ENCODE data around the gene TUBB4A.
A peak's percentile ranks its signal among the peaks of the same experiment; 100 is the strongest.

TUBB4A gene

GRCh38 chr19:6495947-6496346 lies 6.2 kb downstream of the TUBB4A start (continued):
- TF ChIP-seq ZNF8 (CRISPR knock-in tag; IDR thresholded peaks at IDR 0.05) (no peak), ZFP3 (CRISPR knock-in tag; IDR thresholded peaks at IDR 0.05) (no peak), PPARA (CRISPR knock-in tag; IDR thresholded peaks at IDR 0.05; ENCODE audit: borderline replicate concordance) (no peak), TCF4 (CRISPR knock-in tag; IDR thresholded peaks at IDR 0.05; ENCODE audit: borderline replicate concordance) (no peak), RARB (CRISPR knock-in tag; IDR thresholded peaks at IDR 0.05) (no peak), ZNF70 (CRISPR knock-in tag; IDR thresholded peaks at IDR 0.05) (no peak)
- TF ChIP-seq, protein P1, sequence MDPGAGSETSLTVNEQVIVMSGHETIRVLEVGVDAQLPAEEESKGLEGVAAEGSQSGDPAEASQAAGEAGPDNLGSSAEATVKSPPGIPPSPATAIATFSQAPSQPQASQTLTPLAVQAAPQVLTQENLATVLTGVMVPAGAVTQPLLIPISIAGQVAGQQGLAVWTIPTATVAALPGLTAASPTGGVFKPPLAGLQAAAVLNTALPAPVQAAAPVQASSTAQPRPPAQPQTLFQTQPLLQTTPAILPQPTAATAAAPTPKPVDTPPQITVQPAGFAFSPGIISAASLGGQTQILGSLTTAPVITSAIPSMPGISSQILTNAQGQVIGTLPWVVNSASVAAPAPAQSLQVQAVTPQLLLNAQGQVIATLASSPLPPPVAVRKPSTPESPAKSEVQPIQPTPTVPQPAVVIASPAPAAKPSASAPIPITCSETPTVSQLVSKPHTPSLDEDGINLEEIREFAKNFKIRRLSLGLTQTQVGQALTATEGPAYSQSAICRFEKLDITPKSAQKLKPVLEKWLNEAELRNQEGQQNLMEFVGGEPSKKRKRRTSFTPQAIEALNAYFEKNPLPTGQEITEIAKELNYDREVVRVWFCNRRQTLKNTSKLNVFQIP (CRISPR knock-in tag; IDR thresholded peaks at IDR 0.05; ENCODE audit: borderline replicate concordance, low read depth), result no peak

DNA sequence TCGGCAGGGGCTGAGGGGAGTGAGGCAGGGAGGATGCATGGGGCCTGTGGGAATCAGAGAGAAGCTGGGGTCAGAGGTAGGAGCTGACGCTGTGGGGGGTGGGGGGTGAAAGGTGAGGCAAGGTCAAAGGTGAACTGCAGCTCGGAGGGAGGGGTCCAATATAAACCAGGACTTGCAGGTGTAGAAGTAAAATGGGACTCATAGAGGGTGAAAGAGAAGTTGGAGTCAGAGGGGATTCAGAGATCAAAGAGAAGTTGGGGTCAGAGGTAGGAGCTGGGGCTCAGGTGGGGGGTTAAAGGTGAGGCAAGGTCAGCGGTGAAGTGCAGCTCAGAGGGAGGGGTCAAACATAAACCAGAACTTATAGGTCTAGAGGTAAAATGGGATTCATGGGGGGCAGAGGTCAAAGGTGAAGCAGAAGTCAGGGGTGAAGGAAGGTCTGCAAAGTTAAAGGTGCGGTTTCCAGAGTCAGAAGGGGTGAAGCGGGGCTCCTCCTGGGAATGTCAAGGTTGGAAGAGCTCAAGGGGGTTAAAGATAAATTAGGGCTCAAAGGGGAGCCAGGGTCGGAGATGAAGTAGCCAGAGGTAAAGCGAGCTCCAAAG lies 7.6 kb downstream of the TUBB4A start:
- TF ChIP-seq PATZ1 (CRISPR knock-in tag; IDR thresholded peaks at IDR 0.05; ENCODE audit: borderline replicate concordance) (no peak), TOX (CRISPR knock-in tag; IDR thresholded peaks at IDR 0.05; ENCODE audit: borderline replicate concordance) (no peak), ZNF70 (CRISPR knock-in tag; IDR thresholded peaks at IDR 0.05) (no peak), SNAI2 (CRISPR knock-in tag; IDR thresholded peaks at IDR 0.05) (no peak), RARB (CRISPR knock-in tag; IDR thresholded peaks at IDR 0.05) (no peak), CSDC2 (CRISPR knock-in tag; IDR thresholded peaks at IDR 0.05) (no peak), TSHZ2 (CRISPR knock-in tag; IDR thresholded peaks at IDR 0.05) (no peak), ISL1 (CRISPR knock-in tag; IDR thresholded peaks at IDR 0.05) (no peak), ZFP3 (CRISPR knock-in tag; IDR thresholded peaks at IDR 0.05) (no peak), BACH2 (CRISPR knock-in tag; IDR thresholded peaks at IDR 0.05; ENCODE audit: borderline replicate concordance) (no peak), ARNTL (CRISPR knock-in tag; IDR thresholded peaks at IDR 0.05; ENCODE audit: borderline replicate concordance, low read depth) (no peak), ZC3H10 (CRISPR knock-in tag; IDR thresholded peaks at IDR 0.05) (no peak), GLIS3 (CRISPR knock-in tag; IDR thresholded peaks at IDR 0.05) (no peak), ZNF8 (CRISPR knock-in tag; IDR thresholded peaks at IDR 0.05) (no peak), PPARA (CRISPR knock-in tag; IDR thresholded peaks at IDR 0.05; ENCODE audit: borderline replicate concordance) (no peak), CSRNP3 (CRISPR knock-in tag; IDR thresholded peaks at IDR 0.05) (no peak)
- TF ChIP-seq, protein P1 (CRISPR knock-in tag; IDR thresholded peaks at IDR 0.05; ENCODE audit: borderline replicate concordance, low read depth), result no peak
- ATAC-seq, result no peak

DNA sequence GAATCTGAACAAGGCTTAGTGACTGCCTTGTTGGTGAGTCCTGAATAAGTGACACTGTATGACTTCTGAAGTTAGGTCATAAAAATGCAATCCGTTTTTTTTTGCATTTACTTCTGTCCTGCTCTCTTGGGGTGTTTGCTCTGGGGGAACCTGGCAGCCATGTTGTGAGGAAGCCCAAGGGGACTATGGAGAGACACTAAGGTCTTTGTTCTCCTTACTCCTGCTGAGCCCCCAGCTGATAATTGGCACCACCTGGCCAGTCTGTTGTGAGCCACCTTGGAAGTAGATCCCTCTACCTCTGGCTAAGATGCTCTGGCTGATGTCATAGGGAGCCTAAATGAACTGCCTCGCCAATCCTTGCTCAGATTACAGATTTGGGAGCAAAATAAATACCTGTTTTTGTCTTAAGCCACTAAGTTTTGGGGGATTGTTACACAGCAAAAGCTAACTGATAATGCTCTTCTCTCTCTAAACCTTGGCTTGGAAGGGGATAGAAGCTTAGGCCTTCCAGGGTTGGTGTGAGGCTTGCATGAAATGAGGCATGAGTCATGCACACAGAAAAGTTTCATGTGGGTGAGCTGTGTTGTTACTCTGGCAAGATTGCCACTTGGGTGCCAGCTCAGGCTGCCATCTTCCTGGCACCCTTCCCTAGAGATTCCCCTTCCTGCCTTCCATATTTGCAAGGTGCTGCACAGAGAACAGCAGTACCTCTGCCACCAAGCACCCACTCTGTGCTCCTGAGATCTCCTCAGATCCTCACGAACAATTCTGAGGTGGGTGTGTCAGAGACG lies 10.1 kb downstream of the TUBB4A start:
- TF ChIP-seq CSDC2 (CRISPR knock-in tag; IDR thresholded peaks at IDR 0.05), result no peak
- TF ChIP-seq ZNF565 (CRISPR knock-in tag; conservative IDR thresholded peaks at IDR 0.05; ENCODE audit: low read depth), result 0 out of 2 replicates have a peak, but pooled peaks have one; percentile 46
- no peak for TF ChIP-seq RARB (CRISPR knock-in tag; IDR thresholded peaks at IDR 0.05)
- no peak for TF ChIP-seq ESRRG (CRISPR knock-in tag; IDR thresholded peaks at IDR 0.05)
- ATAC-seq, result no peak

Measured in SK-N-SH treated with all-trans-retinoic acid at 6 μM for 48 hours (cell line).